Liver (tissue), 9 donors: ENCODE data around the gene RBM5. TPM values are rescaled to one million over a fixed set of nuclear protein-coding genes. Genes with fewer than 3 reads are reported as not detected.

ENCODE experiments used
- DNase-seq: peaks from one replicate; pipeline ENCODE4 v3.0.0-alpha.2; 2017; ENCODE audit warnings: low spot score
- H3K27ac ChIP-seq, 2 donors: one replicate each; pipeline ENCODE4 v1.7.0; 2013; ENCODE audit warnings: inconsistent platforms in 2 of 2, low read length in 2 of 2, control low read depth in 1 of 2, low read depth in 1 of 2, mild to moderate bottlenecking in 1 of 2
- H3K27me3 ChIP-seq, 4 donors: one replicate each; pipeline versions ENCODE4 v1.6.1 to v1.7.0; 2013; ENCODE audit warnings: low read length in 3 of 4, inconsistent platforms in 1 of 4, mild to moderate bottlenecking in 1 of 4, moderate library complexity in 1 of 4; ENCODE audit not compliant: control insufficient read depth in 4 of 4, insufficient read depth in 4 of 4
- H3K36me3 ChIP-seq, 4 donors: one replicate each; pipeline versions ENCODE4 v1.6.1 to v1.7.0; 2013; ENCODE audit warnings: low read length in 3 of 4, mild to moderate bottlenecking in 3 of 4, low read depth in 1 of 4, moderate library complexity in 1 of 4; ENCODE audit not compliant: control insufficient read depth in 4 of 4, insufficient read depth in 3 of 4
- H3K4me1 ChIP-seq, 4 donors: one replicate each; pipeline versions ENCODE4 v1.6.1 to v1.7.0; 2013; ENCODE audit warnings: low read length in 3 of 4, mild to moderate bottlenecking in 3 of 4, moderate library complexity in 1 of 4; ENCODE audit not compliant: control insufficient read depth in 4 of 4, insufficient read depth in 4 of 4
- H3K4me3 ChIP-seq, 3 donors: one replicate each; pipeline versions ENCODE4 v1.6.1 to v1.7.0; 2013; ENCODE audit warnings: low read length in 3 of 3, control low read depth in 1 of 3, low read depth in 1 of 3, mild to moderate bottlenecking in 1 of 3
- H3K9ac ChIP-seq, 2 donors: one replicate each; pipeline ENCODE4 v1.7.0; 2013; ENCODE audit warnings: low read length in 2 of 2, mild to moderate bottlenecking in 2 of 2, moderate library complexity in 2 of 2, control low read depth in 1 of 2, low read depth in 1 of 2
- H3K9me3 ChIP-seq, 4 donors: one replicate each; pipeline versions ENCODE4 v1.6.1 to v1.7.0; 2013; ENCODE audit warnings: low read length in 3 of 4; ENCODE audit not compliant: control insufficient read depth in 4 of 4
- ATF3 ChIP-seq: IDR thresholded peaks from 2 replicates; pipeline ENCODE4 v1.6.1; 2016; ENCODE audit warnings: antibody characterized with exemption
- CTCF ChIP-seq: fragments of 150-350 bp; IDR thresholded peaks from 2 replicates; pipeline ENCODE4 v1.5.1; 2017; ENCODE audit warnings: improper control_type of control experiment, low read depth, low read length; ENCODE audit not compliant: missing input control
- EGR1 ChIP-seq, 2 donors: IDR thresholded peaks; 2 replicates each; pipeline ENCODE4 v1.6.1; 2016 to 2018; ENCODE audit warnings: antibody characterized with exemption in 2 of 2, low read depth in 2 of 2
- FOXA1 ChIP-seq: IDR thresholded peaks from 2 replicates; pipeline ENCODE4 v1.6.1; 2016; ENCODE audit warnings: antibody characterized with exemption
- FOXA2 ChIP-seq: IDR thresholded peaks from 2 replicates; pipeline ENCODE4 v1.6.1; 2016; ENCODE audit warnings: antibody characterized with exemption
- GABPA ChIP-seq, 2 donors: IDR thresholded peaks in 1 of 2; conservative IDR thresholded peaks in 1 of 2; 2 replicates each; pipeline ENCODE4 v1.6.1; 2016; ENCODE audit warnings: antibody characterized with exemption in 2 of 2, mild to moderate bottlenecking in 1 of 2, moderate library complexity in 1 of 2
- HNF4A ChIP-seq, 2 donors: conservative IDR thresholded peaks; 2 replicates each; pipeline ENCODE4 v1.6.1; 2016; ENCODE audit warnings: antibody characterized with exemption in 2 of 2, mild to moderate bottlenecking in 2 of 2
- JUND ChIP-seq, 2 donors: IDR thresholded peaks; 2 replicates each; pipeline ENCODE4 v1.6.1; 2016; ENCODE audit warnings: antibody characterized with exemption in 2 of 2
- MAX ChIP-seq: IDR thresholded peaks from 2 replicates; pipeline ENCODE4 v1.6.1; 2016; ENCODE audit warnings: antibody characterized with exemption
- NR2F2 ChIP-seq: IDR thresholded peaks from 2 replicates; pipeline ENCODE4 v1.6.1; 2016; ENCODE audit warnings: antibody characterized with exemption
- RAD21 ChIP-seq, 2 donors: IDR thresholded peaks; 2 replicates each; pipeline ENCODE4 v1.6.1; 2016; ENCODE audit warnings: antibody characterized with exemption in 2 of 2, mild to moderate bottlenecking in 2 of 2
- REST ChIP-seq: IDR thresholded peaks from 2 replicates; pipeline ENCODE4 v1.6.1; 2016; ENCODE audit warnings: antibody characterized with exemption, mild to moderate bottlenecking
- RXRA ChIP-seq, 2 donors: IDR thresholded peaks; 2 replicates each; pipeline ENCODE4 v1.6.1; 2017 to 2018; ENCODE audit warnings: antibody characterized with exemption in 2 of 2, mild to moderate bottlenecking in 1 of 2
- TAF1 ChIP-seq: conservative IDR thresholded peaks from 2 replicates; pipeline ENCODE4 v1.6.1; 2016; ENCODE audit warnings: antibody characterized with exemption, mild to moderate bottlenecking
- YY1 ChIP-seq: IDR thresholded peaks from 2 replicates; pipeline ENCODE4 v1.6.1; 2016; ENCODE audit warnings: antibody characterized with exemption, mild to moderate bottlenecking
- ZBTB33 ChIP-seq: IDR thresholded peaks from 2 replicates; pipeline ENCODE4 v1.6.1; 2016; ENCODE audit warnings: antibody characterized with exemption
- WGBS: extraction: QIAGEN DNeasy Blood & Tissue Kit; methylation state at CpG from one replicate; pipeline ENCODE4 v1.1.7; 2013; 5-methylcytosine and 5-hydroxymethylcytosine counted together
- polyA plus RNA-seq, 2 donors: library from polyadenylated mRNA; stranded (reverse) in 1 of 2; unstranded in 1 of 2; fragments of 200-250 nt in 1 of 2; fragments of >200 nt in 1 of 2; fragmentation: Nextera tagmentation in 1 of 2; extraction: Ambion mirVana in 1 of 2; gene quantifications; one replicate each; pipeline versions ENCODE4 v1.2.1 to v1.2.3, GENCODE V29; 2013 to 2015
- total RNA-seq, 2 donors: library from RNA; depleted of rRNA; stranded (reverse); fragments of >200 nt; gene quantifications; one replicate each; pipeline ENCODE4 v1.2.3, GENCODE V29; 2014
- donor health status: healthy.
- donor health status: healthy.
- donor health status: healthy.
- donor health status: healthy.
- donor health status: healthy.

The RBM5 gene
- total and polyA plus RNA-seq, 4 donors: 21.2 to 142 (median 64.3) TPM

GRCh38 chr3:50111757-50112156 lies 23.0 kb downstream of the RBM5 start:
- WGBS: 85% methylated on average over 5 of the region's 5 CpGs
- Histone ChIP-seq H3K9me3 (no peaks in the 10 kb centered on the region), H3K36me3 (peaks cover 52 to 96% (median 93%) of the 10 kb centered on the region in 4 donors), H3K27me3 (no peaks in the 10 kb centered on the region), H3K4me1 (no peaks in the 10 kb centered on the region), H3K27ac (no peak overlapping the region), H3K4me3 (no peak overlapping the region), H3K9ac (no peak overlapping the region)
- TF ChIP-seq NR2F2 (no peak), JUND (IDR thresholded peaks at IDR 0.05) (no peak), ATF3 (no peak)
- DNase-seq: no peak

GRCh38 chr3:50112462-50112861 lies 23.7 kb downstream of the RBM5 start:
- WGBS: 94% methylated on average over 3 of the region's 3 CpGs
- Histone ChIP-seq H3K27me3 (no peaks in the 10 kb centered on the region), H3K27ac (no peak overlapping the region), H3K4me3 (no peak overlapping the region), H3K4me1 (no peaks in the 10 kb centered on the region), H3K9ac (no peak overlapping the region), H3K36me3 (peaks cover 45 to 96% (median 93%) of the 10 kb centered on the region in 4 donors), H3K9me3 (no peaks in the 10 kb centered on the region)
- TF ChIP-seq JUND (IDR thresholded peaks at IDR 0.05) (no peak), ZBTB33 (no peak), EGR1 (IDR thresholded peaks at IDR 0.05; ENCODE audit: low read depth in 2 of 2) (no peak), MAX (no peak), REST (no peak), CTCF (no peak), FOXA1 (no peak)
- no peak for DNase-seq

- no peak for DNase-seq
- Histone ChIP-seq H3K27me3 (no peaks in the 10 kb centered on the region), H3K4me3 (no peak overlapping the region), H3K27ac (no peak overlapping the region), H3K4me1 (no peaks in the 10 kb centered on the region), H3K9me3 (no peaks in the 10 kb centered on the region), H3K36me3 (peaks cover 28 to 82% (median 71%) of the 10 kb centered on the region in 4 donors), H3K9ac (no peak overlapping the region)
- 94% methylated on average over 8 of the region's 8 CpGs for WGBS
- TF ChIP-seq GABPA (IDR thresholded peaks at IDR 0.05 in 1 of 2, conservative IDR thresholded peaks at IDR 0.05 in 1 of 2) (no peak), FOXA2 (no peak), ATF3 (no peak), YY1 (no peak), RAD21 (IDR thresholded peaks at IDR 0.05) (no peak), RXRA (IDR thresholded peaks at IDR 0.05) (no peak), NR2F2 (no peak), REST (no peak), TAF1 (no peak), MAX (no peak), HNF4A (conservative IDR thresholded peaks at IDR 0.05) (no peak), JUND (IDR thresholded peaks at IDR 0.05) (no peak)
These were observed 28.4 kb downstream of the RBM5 start for GRCh38 chr3:50117120-50117519.
